HG02938 (cell line): Measurements from ENCODE around the gene RNF111.
"Not testable (repeated sequence)": the region's sequence is repeated elsewhere in the genome, so short reads cannot be mapped to it uniquely, and the experiment has no call there.

Source experiments
- ATAC-seq: cut with Tn5 transposase; IDR thresholded peaks from one replicate; pipeline ENCODE4 v1.9.1; 2021; ENCODE audit warnings: mild to moderate bottlenecking, moderate library complexity; ENCODE audit not compliant: unreplicated experiment

RNF111 gene

GRCh38 chr15:59052915-59053407 is 65.5 kb downstream of the RNF111 start:
- ATAC-seq = no peak

- ATAC-seq = no peak
Observed at GRCh38 chr15:59053482-59053881, 66.0 kb downstream of the RNF111 start.

DNA sequence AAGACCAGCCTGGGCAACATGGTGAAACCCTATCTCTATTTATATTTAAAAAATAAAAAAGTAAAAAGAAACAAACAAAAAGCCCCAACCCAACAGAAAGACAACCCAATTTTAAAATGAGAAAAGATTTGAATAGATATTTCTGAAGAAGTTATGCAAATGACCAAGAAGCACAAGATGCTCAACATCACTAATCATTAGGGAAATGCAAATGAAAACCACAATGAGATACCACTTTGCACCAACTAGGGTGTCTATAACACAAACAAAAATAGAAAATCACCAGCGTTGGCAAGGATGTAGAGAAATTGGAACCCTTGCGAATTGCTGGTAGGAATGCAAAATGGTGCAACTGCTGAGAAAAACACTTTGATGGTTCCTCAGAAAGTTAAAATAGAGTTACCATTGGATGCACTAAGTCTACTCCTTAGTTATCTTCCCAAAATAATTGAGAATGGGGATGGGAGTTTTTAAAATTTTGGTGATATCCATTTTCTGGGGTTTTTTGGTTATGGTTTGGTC is 71.7 kb downstream of the RNF111 start:
- no peak for ATAC-seq

GRCh38 chr15:59060348-59060747 is 72.9 kb downstream of the RNF111 start:
- ATAC-seq = no peak

DNA sequence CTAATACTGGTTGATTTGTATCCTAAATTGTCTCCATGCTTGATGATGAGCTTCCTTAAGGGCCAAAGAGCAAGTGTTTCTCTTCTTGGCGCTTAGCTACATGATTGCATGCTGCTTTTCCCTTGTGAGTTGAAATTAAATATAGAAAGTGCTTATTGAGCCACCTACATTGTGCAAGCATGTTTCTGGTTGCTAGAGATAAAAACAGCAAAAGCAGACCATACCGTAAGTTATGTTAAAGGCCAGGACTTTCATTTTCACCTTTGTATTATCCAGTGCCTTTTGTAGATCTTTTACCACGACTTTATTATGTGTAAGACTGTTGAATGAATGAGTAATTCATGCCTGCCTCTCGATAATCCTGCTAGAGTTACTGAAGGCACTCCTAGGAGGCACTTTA is 75.6 kb downstream of the RNF111 start:
- ATAC-seq = no peak

- ATAC-seq = no peak
Observed at GRCh38 chr15:59069430-59069829, 82.0 kb downstream of the RNF111 start.

GRCh38 chr15:59074607-59075006 is 87.1 kb downstream of the RNF111 start:
- no peak for ATAC-seq

DNA sequence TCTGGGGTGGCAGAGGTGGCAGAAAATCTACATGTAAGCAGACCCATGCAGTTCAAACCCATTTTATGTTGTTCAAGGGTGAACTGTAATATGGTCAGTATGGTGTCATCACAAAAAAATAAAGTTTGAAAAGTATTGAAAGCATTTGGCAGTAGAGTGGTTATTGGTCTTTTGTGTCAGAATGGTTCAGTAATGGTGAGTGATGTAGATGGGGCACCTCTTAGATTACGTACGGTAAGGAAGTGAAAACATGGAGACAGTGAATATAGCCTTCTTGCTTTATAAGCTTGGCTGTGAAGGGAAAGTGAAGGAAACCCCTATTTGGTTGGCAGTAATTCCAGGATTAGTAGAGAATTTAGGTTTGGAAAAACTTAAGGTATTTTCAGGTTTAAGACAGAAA is 100.3 kb downstream of the RNF111 start:
- ATAC-seq = no peak

DNA sequence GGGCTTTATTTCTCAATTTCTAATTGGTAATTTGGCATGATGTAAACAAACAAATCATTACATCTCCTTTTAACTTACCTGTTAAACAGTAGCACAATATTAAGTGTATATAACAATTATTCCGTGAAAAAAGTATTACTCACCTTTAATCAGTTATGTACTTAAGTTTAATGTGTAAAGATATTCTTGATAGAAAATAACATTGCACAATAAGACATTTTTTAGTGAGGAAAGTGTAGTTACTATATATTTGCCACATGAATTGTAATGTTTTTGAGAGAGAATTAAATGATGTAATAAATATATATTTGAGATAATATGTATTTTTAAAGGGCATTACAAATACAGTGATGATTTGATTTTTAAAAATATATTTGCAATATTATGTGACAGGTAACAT is 106.6 kb downstream of the RNF111 start:
- ATAC-seq = no peak

DNA sequence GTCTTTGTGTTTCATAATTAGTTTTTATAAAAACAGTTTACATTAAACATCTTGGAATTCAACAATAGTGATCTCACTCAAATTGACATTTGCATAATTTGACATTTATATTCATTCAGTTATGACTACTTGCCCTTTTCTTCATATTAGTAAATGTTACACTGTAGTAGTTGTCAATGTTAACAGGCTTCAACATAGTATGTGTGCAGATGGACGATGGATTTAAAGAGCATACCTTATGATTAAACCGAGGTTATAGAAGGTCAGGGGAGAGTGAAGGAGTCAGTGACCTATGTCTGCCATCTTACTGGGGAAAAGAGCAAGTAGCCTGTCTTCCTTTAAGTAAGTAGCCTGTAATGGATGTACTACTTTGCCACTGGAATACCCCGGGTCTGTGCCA is 109.0 kb downstream of the RNF111 start:
- ATAC-seq = no peak

DNA sequence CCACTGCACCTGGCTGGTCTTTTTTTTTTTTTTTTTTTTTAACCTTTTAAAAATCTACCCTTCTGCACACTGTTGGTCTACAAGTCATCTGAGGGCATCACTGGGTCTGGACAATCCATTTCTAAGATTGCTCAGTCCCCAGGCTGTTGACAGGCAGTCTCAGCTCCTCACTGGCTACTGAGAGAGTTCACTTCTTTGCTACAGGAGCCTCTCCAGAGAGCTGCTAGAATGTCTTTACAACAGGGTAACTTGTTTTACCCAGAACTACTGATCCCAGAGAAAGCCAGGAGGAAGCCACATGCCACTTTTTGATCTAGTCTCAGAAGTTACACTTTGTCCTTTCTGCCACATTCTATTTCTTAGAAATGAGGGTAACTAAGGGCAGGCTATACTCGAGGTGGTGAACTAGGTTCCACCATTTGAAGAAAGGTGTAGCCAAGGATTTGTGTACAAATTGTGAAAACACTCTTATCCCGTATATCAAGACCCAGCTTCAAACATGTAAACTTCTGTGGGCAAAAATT is 111.8 kb downstream of the RNF111 start:
- ATAC-seq = no peak

DNA sequence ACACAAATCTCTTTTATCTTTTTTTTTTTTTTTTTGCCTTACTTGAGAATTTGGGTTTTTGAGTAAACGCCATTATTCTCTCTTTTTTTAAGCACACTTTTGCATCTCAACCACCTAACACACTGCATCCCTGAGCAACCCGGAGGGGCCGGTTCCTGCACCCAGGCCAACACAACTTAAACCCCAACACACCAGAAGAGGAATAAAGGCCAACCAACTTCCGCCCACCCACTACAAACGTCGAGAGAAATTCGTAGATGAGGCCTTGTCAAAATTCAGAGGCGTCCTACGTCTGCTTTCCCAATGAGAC is 117.1 kb downstream of the RNF111 start:
- no peak for ATAC-seq

- peak; percentile 99 for ATAC-seq
Observed at GRCh38 chr15:59104912-59105732, 117.7 kb downstream of the RNF111 start, which contains the start of gene CCNB2. Gene CCNB2, plus strand, starts transcription at chr15:59105146. Its CDS starts 123 bp downstream, at chr15:59105269.

DNA sequence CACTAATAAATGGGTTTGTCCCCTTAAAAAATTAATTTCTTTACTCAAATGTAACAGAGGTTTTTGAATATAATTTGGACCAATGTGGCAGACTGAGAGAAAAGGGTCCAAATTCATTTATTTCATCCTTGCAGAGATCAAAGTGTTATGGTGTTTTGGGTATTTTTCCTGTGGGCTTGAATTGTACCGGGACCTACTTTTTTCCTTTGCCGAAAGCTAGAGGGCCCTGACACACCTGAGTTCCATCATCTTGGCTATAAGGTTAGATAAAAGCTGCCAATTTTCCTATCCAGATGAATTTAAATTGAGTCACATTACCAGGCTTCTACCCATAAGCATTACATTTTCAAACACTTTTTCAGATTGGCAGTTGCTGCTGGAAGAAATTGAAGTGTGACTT is 118.4 kb downstream of the RNF111 start:
- ATAC-seq = no peak

- ATAC-seq = no peak
Observed at GRCh38 chr15:59111251-59111650, 123.8 kb downstream of the RNF111 start.

DNA sequence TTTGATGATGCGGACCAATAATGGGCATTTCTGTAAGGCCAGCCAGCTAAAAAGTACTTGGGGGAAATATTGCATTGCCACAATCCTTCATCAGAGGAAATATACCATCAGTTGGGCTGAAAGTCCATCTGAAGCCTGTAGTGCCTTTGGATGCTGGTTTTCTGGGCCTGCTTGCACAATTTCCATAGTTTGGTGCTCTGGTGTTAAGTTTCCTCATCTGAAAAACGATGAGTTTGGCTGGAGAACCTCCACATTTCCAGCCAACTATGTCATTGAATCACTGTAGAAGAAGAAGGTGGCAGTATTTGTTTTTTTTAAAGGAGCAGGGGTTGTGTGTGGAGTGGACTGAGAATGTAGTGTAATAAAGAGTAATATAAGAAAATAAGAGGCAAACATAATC is 127.6 kb downstream of the RNF111 start:
- ATAC-seq = no peak

DNA sequence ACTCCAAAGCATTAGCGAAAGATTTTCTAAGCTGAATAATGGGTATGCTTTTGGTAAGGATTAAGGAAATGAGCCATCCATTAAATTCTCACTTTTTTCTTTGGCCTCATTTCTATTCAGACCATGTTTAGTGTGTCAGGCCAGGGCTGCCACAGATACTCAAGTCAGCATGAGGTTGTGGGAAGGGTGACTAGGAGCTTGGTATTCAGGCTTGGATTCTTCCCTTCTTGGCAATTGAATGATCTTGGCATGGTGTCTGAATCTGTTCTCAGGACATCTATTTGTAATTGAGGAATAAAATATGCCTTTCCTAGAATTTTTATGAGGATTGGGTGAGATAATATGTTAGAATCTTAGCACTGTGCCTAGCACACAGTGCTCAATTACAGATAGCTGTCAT is 128.7 kb downstream of the RNF111 start:
- ATAC-seq = no peak

DNA sequence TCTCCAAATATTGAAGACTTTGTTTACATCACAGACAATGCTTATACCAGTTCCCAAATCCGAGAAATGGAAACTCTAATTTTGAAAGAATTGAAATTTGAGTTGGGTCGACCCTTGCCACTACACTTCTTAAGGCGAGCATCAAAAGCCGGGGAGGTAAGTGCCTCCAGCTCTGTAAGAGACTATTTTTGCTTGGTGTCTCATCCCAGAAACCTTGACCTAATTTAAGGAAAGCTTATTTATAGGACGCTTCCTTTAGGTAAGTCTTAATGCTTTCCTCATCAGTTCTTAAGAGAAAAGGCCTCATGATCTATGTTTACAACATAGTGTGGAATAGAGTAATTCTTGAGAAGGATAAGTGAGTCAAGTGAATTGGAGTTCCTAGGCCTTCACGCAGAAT is 129.3 kb downstream of the RNF111 start:
- ATAC-seq = no peak

DNA sequence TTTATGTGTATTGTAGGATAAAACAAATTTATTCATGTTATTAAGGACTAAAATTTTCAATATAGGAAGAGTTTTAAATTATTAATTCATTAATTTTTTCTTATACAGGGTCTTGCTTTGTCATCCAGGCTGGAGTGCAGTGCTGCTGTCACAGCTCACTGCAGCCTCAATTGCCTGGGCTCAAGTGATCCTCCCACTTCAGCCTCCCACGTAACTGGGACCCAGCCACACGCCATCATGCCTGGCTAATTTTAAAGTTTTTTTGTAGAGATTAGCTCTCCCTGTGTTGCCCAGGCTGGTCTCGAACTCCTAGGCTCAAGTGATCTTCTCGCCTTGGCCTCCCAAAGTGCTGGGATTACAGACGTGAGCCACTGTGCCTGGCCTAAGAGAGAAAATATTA is 132.2 kb downstream of the RNF111 start:
- no peak for ATAC-seq

DNA sequence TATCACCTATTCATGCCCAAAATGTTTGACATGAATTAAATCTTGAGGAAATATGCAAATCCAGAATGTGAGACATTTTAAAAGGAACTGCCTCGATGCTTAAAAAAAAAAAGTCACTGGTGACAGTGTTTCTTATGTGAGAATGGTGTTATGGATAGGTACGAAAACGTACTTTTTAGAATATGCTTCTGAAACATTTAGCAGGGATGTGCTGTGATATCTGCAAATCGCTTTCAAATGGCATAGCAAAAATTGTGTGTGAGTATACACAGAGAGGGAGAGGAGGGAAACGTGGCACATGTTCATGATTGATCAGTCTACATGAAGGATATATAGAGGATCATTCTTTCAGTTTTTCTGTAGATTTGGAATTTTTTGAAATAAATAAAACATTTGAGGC is 133.5 kb downstream of the RNF111 start:
- ATAC-seq = no peak

DNA sequence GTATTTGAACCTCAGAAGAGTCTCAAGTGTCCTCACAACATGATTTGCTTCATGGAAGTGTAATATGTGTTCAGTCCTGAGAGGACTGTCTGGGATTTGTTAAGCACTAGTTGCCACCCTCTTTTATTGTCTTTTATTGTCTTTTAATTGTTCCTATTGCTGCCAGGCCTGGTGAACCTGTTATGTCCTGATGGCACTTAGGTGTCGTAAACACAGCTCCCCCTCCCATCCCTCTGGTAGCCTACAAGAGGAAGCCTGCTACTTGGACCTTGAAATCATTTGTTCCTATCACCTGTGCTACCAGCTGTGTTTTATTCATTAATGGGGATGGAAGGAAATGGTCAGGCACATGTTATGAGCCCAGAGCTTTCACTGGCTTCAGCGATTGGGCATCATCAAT is 136.8 kb downstream of the RNF111 start:
- no peak for ATAC-seq

GRCh38 chr15:59125683-59126082 is 138.2 kb downstream of the RNF111 start:
- not testable (repeated sequence) for ATAC-seq
